PC-9 (cell line): ENCODE results near the gene TMTC2. TPM values are rescaled to one million over a fixed set of nuclear protein-coding genes. Genes with fewer than 3 reads are reported as not detected.

Experiments
- BruUV-seq: library from RNA; stranded (reverse); fragments of 400-500 nt; replicated peaks from 2 replicates; lab custom pipeline; 2021; lab: Mats Ljungman, UMichigan
- CTCF ChIA-PET: fragments of 300-600 bp; sonication (Branson Sonifier 250); formaldehyde crosslinking; loops from one replicate; lab custom pipeline; 2022; ENCODE audit warnings: antibody characterized with exemption; lab: Charles Lee
- POLR2A ChIA-PET: fragments of 300-600 bp; sonication (Branson Sonifier 250); formaldehyde crosslinking; loops from one replicate; lab custom pipeline; 2022; ENCODE audit warnings: antibody characterized with exemption; ENCODE audit not compliant: unreplicated experiment; lab: Charles Lee
- DNase-seq, 2 experiments: peaks; one replicate each; pipeline versions ENCODE4 v3.0.0 to v3.0.0-alpha.2; 2015 to 2022; ENCODE audit warnings: mixed read lengths in 1 of 2
- H2AFZ ChIP-seq: fragments of 200-600 bp; sonication (generic); 2 replicates; pipeline ENCODE4 v1.8.1; 2017; ENCODE audit warnings: antibody characterized with exemption
- H3F3A ChIP-seq: fragments of 200-600 bp; sonication (generic); 2 replicates; pipeline ENCODE4 v1.8.1; 2017; ENCODE audit warnings: antibody characterized with exemption, mild to moderate bottlenecking, low read depth; ENCODE audit not compliant: insufficient read depth
- H3K27ac ChIP-seq: fragments of 200-600 bp; sonication (generic); 2 replicates; pipeline ENCODE4 v1.6.1; 2016; ENCODE audit warnings: mixed run types
- H3K27me3 ChIP-seq: fragments of 200-600 bp; sonication (generic); 2 replicates; pipeline ENCODE4 v1.6.1; 2016; ENCODE audit warnings: low read depth, mixed run types; ENCODE audit not compliant: insufficient read depth
- H3K36me3 ChIP-seq: fragments of 200-600 bp; sonication (generic); 2 replicates; pipeline ENCODE4 v1.6.1; 2016; ENCODE audit warnings: low read depth, mixed run types
- H3K4me1 ChIP-seq: fragments of 200-600 bp; sonication (generic); replicated peaks from 2 replicates; pipeline ENCODE4 v1.6.1; 2016; ENCODE audit warnings: mixed run types; ENCODE audit not compliant: insufficient read depth
- H3K4me2 ChIP-seq: fragments of 200-600 bp; sonication (generic); 2 replicates; pipeline ENCODE4 v1.6.1; 2017; ENCODE audit warnings: mixed run types
- H3K4me3 ChIP-seq: fragments of 200-600 bp; sonication (generic); 2 replicates; pipeline ENCODE4 v1.6.1; 2016; ENCODE audit warnings: mixed run types
- H3K79me2 ChIP-seq: fragments of 200-600 bp; sonication (generic); 2 replicates; pipeline ENCODE4 v1.6.1; 2017; ENCODE audit warnings: low read depth, mixed run types
- H3K9me2 ChIP-seq: fragments of 200-600 bp; sonication (generic); 2 replicates; pipeline ENCODE4 v1.8.1; 2017; ENCODE audit warnings: mild to moderate bottlenecking; ENCODE audit not compliant: insufficient read depth
- H3K9me3 ChIP-seq: fragments of 200-600 bp; sonication (generic); 2 replicates; pipeline ENCODE4 v1.8.1; 2016; ENCODE audit warnings: low read depth; ENCODE audit not compliant: insufficient read depth
- H4K20me1 ChIP-seq: fragments of 200-600 bp; sonication (generic); 2 replicates; pipeline ENCODE4 v1.8.1; 2017; ENCODE audit not compliant: insufficient read depth
- EZH2 ChIP-seq: fragments of 200-600 bp; sonication (generic); IDR thresholded peaks from 2 replicates; pipeline ENCODE4 v1.8.0; 2017; ENCODE audit warnings: antibody characterized with exemption, low read depth
- intact Hi-C: fragments of 100-400 bp; cut with micrococcal nuclease; formaldehyde crosslinking; loops from one replicate; pipeline ENCODE4 v1.10.0; 2022; ENCODE audit not compliant: unreplicated experiment
- total RNA-seq: library from RNA; stranded (reverse); gene quantifications from 2 replicates; pipeline ENCODE4 v1.2.3, GENCODE V29; 2021
- TF ChIP-seq, protein P1 (sequence below): fragments of 200-600 bp; sonication (generic); conservative IDR thresholded peaks from 2 replicates; pipeline ENCODE4 v1.6.1; 2017; ENCODE audit warnings: mixed run types, antibody characterized with exemption, mild to moderate bottlenecking, moderate library complexity

TMTC2 gene
- total RNA-seq, 1 experiment from 2014 or later = 8.6 TPM

DNA sequence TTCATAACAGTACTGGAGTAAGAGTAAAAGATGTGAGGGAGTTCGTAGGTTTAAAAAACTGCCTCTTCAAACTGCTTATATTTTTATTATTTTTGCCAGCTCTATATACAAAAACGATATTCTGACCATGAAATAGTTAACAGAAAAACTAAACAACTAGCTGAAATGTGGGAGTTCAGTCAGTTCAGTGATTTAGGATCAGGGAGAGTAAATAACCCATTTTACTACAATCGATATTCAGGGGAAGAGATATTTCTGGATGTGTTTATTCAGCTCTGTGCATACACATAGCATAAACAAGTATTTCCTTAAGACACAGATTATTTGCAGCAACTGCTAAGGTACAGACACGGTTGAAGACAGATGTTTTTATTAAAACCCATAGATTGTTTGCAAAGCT, 470.9 kb downstream of the TMTC2 start:
- Histone ChIP-seq H3K9me3 (no peaks in the 10 kb centered on the region), H3K79me2 (no peaks in the 10 kb centered on the region), H3K9me2 (no peaks in the 10 kb centered on the region), H4K20me1 (no peaks in the 10 kb centered on the region), H3K4me1 (no peaks in the 10 kb centered on the region), H2AFZ (no peak overlapping the region), H3K27ac (no peak overlapping the region), H3K27me3 (no peaks in the 10 kb centered on the region), H3K4me2 (no peak overlapping the region), H3K36me3 (no peaks in the 10 kb centered on the region), H3K4me3 (no peak overlapping the region), H3F3A (no peaks in the 10 kb centered on the region)
- intact Hi-C loops = no loop called here
- DNase-seq = no peak
- ChIA-PET POLR2A (no interaction called here), CTCF (no interaction called here)
- no peak for TF ChIP-seq EZH2
- TF ChIP-seq, protein P1, sequence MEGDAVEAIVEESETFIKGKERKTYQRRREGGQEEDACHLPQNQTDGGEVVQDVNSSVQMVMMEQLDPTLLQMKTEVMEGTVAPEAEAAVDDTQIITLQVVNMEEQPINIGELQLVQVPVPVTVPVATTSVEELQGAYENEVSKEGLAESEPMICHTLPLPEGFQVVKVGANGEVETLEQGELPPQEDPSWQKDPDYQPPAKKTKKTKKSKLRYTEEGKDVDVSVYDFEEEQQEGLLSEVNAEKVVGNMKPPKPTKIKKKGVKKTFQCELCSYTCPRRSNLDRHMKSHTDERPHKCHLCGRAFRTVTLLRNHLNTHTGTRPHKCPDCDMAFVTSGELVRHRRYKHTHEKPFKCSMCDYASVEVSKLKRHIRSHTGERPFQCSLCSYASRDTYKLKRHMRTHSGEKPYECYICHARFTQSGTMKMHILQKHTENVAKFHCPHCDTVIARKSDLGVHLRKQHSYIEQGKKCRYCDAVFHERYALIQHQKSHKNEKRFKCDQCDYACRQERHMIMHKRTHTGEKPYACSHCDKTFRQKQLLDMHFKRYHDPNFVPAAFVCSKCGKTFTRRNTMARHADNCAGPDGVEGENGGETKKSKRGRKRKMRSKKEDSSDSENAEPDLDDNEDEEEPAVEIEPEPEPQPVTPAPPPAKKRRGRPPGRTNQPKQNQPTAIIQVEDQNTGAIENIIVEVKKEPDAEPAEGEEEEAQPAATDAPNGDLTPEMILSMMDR = no peak
- BruUV-seq = no TSS peak

GRCh38 chr12:83158613-83159207, 472.0 kb downstream of the TMTC2 start:
- no peak overlapping the region for H3K27ac ChIP-seq
- no peaks in the 10 kb centered on the region for H3K9me3 ChIP-seq
- ChIA-PET POLR2A (no interaction called here), CTCF (no interaction called here)
- no peak overlapping the region for H3K4me2 ChIP-seq
- no peaks in the 10 kb centered on the region for H3K4me1 ChIP-seq
- no peaks in the 10 kb centered on the region for H3K36me3 ChIP-seq
- no peaks in the 10 kb centered on the region for H3K27me3 ChIP-seq
- H3K79me2 ChIP-seq = no peaks in the 10 kb centered on the region
- H3K9me2 ChIP-seq = no peaks in the 10 kb centered on the region
- no peaks in the 10 kb centered on the region for H4K20me1 ChIP-seq
- no TSS peak for BruUV-seq
- no peak for DNase-seq
- TF ChIP-seq EZH2 = no peak
- TF ChIP-seq, protein P1 = no peak
- no peak overlapping the region for H3K4me3 ChIP-seq
- H3F3A ChIP-seq = no peaks in the 10 kb centered on the region
- no peak overlapping the region for H2AFZ ChIP-seq
- intact Hi-C loops = no loop called here

GRCh38 chr12:83161456-83161855, 474.8 kb downstream of the TMTC2 start:
- Histone ChIP-seq H3K9me2 (no peaks in the 10 kb centered on the region), H3F3A (no peaks in the 10 kb centered on the region), H3K4me3 (no peak overlapping the region), H3K27ac (no peak overlapping the region), H3K4me1 (no peaks in the 10 kb centered on the region), H3K36me3 (no peaks in the 10 kb centered on the region), H3K9me3 (no peaks in the 10 kb centered on the region), H3K79me2 (no peaks in the 10 kb centered on the region), H3K27me3 (no peaks in the 10 kb centered on the region), H3K4me2 (no peak overlapping the region), H4K20me1 (no peaks in the 10 kb centered on the region), H2AFZ (no peak overlapping the region)
- BruUV-seq = no TSS peak
- ChIA-PET POLR2A (no interaction called here), CTCF (no interaction called here)
- TF ChIP-seq EZH2 = no peak
- TF ChIP-seq, protein P1 = no peak
- no peak for DNase-seq
- intact Hi-C loops = no loop called here
